NCI-H2227 (cell line): Measurements from ENCODE around the gene ZDHHC14.

ENCODE experiments used
- DNase-seq: peaks from one replicate; lab custom pipeline; 2025; ENCODE audit not compliant: unreplicated experiment; lab: John Stamatoyannopoulos, UW

The ZDHHC14 gene

DNA sequence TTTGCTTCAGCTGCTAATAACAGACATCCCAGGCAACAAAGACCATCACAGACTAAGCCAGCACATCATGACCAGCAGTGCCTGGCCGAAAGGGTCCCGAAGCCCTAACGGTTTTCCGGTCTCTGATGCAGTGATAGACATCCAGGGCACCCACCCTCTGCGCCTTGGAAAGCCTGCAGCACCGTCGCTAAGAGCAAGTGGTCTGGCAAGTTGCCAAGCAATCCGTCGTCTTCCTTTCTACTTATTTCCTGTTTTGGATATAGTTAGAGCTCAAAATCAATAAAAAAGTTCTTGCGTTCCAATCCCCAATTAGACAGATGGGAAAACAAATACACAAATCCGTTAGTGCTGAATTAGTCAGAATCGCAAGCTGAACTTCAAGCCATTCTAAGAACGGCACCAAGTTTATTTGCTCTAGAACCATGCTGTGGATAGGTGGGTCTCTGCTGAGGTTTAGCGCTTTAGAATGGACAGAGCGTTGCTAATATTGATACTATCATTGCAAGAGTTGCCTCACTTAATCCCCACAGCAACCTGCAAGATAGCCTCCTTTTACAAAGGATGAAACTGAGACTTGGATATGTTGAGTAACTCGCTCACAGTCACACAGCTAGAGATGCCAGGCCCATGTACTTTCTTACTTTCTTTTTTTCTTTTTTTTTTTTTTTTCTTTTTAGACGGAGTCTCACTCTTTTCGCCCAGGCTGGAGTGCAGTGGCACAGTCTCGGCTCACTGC is 278.7 kb downstream of the ZDHHC14 start:
- DNase-seq, result no peak

DNA sequence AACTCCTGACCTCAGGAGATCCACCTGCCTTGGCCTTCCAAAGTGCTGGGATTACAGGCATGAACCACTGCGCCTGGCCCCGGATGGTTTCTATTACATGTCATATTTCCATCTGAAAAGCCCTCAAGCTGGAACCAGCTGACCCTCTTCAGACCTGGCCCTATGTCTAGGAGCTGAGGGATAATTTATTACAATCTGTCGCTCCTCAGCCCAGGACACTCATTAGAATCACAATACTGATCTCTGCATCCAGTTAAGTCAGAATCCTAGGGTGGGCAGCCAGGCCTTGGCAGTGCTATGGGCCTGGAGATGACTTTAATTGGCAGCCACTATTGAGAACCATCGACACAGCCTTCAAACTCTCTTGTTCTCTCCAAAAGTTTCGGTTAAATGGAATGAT is 279.4 kb downstream of the ZDHHC14 start:
- no peak for DNase-seq

DNA sequence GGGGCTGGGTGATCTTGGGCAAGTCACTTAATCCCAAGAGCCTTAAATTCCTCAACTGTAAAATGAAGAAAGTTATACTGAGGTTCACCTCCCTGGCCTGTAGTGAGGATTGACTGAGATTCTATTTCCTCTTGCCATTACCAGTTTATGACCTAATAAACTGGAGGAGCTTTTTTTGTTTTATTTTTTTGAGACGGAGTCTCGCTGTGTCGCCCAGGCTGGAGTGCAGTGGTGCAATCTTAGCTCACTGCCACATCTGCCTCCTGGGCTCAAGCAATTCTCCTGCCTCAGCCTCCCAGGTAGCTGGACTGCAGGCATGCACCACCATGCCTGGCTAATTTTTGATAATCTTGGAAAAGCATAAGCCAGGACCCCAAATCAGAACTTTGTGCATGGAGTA is 280.7 kb downstream of the ZDHHC14 start:
- no peak for DNase-seq

DNA sequence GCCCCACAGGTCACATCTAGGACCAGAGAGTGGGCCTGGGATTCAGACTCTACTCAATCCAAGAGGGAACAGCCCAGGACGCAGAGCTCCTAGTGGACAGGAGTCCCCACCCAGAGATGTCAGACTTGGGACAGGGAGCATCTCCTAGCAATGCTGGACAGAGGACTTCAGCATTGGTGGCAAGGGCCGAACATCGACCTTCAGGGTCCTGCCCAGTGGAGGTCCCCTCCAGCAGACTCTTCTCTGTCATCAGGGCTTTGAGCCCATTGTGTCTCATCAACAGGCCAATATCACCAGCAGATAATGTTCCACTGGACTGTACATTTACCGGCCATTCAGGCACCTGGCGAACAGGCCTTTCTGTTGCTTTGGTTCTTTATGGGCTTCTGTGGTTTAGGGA is 282.3 kb downstream of the ZDHHC14 start:
- DNase-seq, result no peak

DNA sequence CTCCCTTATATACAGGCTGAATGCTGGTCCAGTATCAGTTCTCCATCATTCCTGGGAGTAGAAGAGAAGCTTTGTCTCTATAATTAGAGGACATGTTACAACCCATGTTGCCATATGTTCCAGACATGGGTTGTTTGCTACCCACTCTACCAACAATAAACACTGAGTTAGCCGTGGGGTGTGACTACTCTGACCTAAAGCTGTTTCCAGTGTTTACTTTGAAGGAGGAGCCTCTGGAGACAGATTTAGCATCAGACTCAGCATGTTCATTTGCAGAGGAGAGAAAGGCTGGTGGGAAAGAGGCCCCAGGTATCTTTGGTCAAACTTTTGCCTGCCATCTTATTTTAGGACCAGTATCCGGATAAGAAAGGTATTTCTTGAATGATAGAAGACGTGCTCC is 284.2 kb downstream of the ZDHHC14 start:
- DNase-seq, result no peak

GRCh38 chr6:157666729-157667128 is 285.7 kb downstream of the ZDHHC14 start:
- DNase-seq, result no peak

- peak; percentile 59 for DNase-seq
Measured at GRCh38 chr6:157667211-157668008, 286.4 kb downstream of the ZDHHC14 start.

GRCh38 chr6:157668009-157668401 is 287.0 kb downstream of the ZDHHC14 start:
- DNase-seq, result no peak

DNA sequence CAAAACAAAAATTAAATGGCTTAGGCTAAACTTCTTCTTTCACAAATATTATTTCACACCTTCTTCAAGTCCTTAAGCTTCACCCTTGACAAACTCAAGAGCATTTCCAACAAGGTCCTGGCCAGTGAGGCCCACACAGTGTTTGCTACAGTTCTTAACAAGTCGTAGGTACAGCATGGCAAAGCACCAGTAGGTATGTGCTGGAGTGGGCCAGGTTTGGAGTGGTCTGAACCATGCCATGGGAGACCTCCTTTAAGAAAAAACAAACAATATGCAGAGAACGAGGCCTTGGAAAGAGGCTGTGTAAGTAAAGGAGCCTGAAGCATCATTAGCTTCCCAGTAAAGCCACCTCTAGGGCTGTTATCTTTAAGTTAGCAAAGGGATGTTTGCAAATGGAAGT is 287.7 kb downstream of the ZDHHC14 start:
- no peak for DNase-seq

DNA sequence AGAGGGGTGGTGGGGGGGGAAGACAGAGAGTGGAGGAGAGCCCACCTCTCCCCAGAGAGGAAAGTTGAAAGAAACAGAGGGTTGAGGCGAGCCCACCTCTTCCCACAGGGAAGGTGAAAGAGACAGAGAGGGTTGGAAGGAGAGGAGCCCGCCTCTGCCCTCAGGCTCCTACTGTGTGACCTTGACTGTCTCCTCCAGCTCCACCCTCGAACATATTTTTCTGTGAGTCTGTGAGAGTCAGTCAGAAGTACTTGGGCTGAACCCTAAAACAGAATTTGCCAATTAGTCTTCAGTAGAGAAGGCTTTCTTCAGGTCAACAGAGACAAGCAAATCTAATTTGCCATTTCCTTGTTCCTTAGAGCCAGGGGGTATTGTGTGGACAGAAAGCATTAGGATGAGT is 288.3 kb downstream of the ZDHHC14 start:
- no peak for DNase-seq

DNA sequence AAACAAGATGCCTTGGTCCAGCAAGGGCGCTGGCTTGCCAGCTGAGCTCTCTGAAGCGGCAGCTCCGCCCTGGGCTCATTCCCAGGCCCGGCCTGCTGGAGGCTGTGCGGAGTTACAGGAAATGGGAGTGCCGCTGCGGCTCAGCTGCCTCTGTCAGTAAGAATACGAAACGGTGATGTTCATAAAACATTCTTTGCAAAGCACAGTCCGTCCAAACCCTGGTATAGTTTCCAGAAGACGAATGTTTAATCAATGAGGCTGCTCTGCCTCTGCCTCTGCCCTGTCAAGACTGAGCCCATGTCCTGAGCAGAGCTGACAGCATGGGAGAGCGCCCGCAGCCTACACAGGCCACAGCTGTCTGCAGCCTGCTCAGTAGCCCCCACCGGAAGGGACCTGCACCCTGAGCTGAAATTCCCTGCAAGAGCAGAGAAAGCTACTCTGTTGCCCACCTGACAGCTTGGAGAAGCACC is 288.8 kb downstream of the ZDHHC14 start:
- DNase-seq, result peak; percentile 52

DNA sequence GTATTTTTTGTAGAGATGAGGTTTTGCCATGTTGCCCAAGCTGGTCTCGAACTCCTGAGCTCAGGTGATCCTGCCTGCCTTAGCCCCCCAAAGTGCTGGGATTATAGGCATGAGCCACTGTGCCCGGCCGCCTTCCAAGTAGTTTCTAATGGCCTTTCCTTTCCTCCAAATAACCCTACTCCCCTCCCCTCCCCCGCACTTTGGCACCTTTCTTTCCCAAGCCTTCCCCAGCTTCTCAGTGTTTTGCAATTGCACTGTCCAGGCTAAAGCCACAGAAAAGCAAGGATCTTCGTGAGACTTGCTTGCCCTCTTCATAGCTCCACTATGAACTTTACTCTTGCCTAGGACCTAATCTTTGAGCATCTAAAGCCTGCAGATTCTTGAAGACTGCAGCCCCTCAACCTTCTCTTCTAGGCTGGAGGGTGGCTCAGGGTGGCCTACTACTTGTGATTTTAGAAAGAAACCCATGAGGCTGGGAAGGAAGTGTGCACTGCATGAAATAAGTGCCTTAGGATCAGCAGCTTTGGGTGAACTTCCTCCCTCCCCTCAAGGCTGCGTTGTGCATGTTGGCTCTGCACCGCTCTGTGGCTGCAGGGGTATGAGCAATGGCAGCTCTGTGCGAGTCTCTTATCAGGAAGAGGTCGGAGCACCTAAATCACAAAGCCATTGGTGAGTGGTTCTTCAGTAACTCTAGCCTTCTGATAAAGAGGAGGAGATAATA is 289.6 kb downstream of the ZDHHC14 start:
- no peak for DNase-seq

- no peak for DNase-seq
Measured at GRCh38 chr6:157672726-157673412, 291.9 kb downstream of the ZDHHC14 start.

GRCh38 chr6:157673596-157673995 is 292.6 kb downstream of the ZDHHC14 start:
- DNase-seq, result no peak

- no peak for DNase-seq
Measured at GRCh38 chr6:157674061-157674460, 293.1 kb downstream of the ZDHHC14 start.

- DNase-seq, result no peak
Measured at GRCh38 chr6:157675831-157676230, 294.8 kb downstream of the ZDHHC14 start.

GRCh38 chr6:157676241-157676640 is 295.3 kb downstream of the ZDHHC14 start:
- no peak for DNase-seq

DNA sequence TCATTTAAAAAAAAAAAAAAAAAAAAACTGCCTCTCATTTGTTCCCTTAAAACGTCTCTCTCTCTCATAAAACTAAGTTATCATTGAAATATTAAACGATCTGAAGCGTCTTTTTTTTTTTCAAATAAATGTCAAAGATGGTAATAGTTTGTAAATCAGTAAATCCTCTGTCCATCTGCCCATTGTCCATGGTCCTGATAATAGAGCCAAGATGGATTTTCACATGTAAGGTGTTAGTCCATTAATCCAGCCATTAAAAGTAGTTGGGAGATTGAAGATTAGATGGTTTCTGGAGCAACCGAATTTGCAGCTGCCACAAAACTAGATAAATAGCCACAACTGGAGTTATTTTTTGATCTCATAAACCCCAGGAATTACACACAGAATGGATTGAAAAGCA is 296.2 kb downstream of the ZDHHC14 start:
- DNase-seq, result no peak

GRCh38 chr6:157679605-157680580 is 298.9 kb downstream of the ZDHHC14 start:
- DNase-seq, result no peak

DNA sequence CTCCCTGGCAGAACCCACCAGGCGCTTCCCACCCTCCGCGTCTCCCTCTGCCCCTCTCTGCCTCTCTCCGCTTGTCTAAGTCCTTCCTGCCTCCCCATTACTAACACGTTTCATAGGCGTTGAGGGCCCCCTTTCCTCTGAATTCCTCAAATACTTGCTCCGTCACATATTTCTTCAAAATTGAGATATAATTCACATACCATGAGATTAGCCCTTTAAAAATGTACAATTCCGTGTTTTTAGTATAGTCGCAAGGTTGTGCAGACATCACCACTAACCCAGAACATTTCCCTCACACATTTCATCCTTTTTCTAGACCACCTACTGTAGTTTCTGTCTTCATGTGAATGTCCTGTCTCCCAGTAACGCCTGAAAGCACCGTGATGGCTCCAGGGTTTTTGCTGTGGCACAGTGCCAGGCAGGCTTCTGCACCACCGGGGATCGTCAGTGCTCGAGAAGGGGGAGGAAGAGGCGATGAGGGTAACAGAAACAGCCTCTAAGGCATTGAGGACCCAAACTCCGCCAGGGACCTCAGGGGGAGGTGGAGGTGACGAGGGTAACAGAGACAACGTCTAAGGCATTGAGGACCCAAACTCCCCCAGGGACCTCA is 300.2 kb downstream of the ZDHHC14 start:
- no peak for DNase-seq
